Endothelial cell of umbilical vein (primary cell): ENCODE data around the gene PCDH15. TPM values are rescaled to one million over a fixed set of nuclear protein-coding genes. Genes with fewer than 3 reads are reported as not detected.

Experiments used
- BruUV-seq: library from RNA; stranded (reverse); fragments of 400-500 nt; replicated peaks from 2 replicates; lab custom pipeline; 2021; lab: Mats Ljungman, UMichigan
- CTCF ChIA-PET: fragments of 300-600, 350-600 bp; sonication (Branson Sonifier 250); formaldehyde crosslinking; loops from one replicate; lab custom pipeline; 2021; ENCODE audit warnings: antibody characterized with exemption, inconsistent platforms; lab: Charles Lee
- POLR2A ChIA-PET: fragments of 300-600, 350-600 bp; sonication (Branson Sonifier 250); formaldehyde crosslinking; loops from one replicate; lab custom pipeline; 2021; ENCODE audit warnings: antibody characterized with exemption, inconsistent platforms; lab: Charles Lee
- DNase-seq: peaks from one replicate; pipeline ENCODE4 v3.0.0-alpha.2; 2011; ENCODE audit warnings: low read depth, low spot score
- FAIRE-seq: peaks from 2 replicates; lab custom pipeline; 2011; peaks lifted over from hg19 to GRCh38; lab: Jason Lieb, UNC
- H2AFZ ChIP-seq: 2 replicates; pipeline ENCODE4 v1.6.0; 2012; ENCODE audit warnings: low read depth, low read length, control low read depth, inconsistent platforms
- H3K27ac ChIP-seq: 2 replicates; pipeline ENCODE4 v1.5.1; 2011; ENCODE audit warnings: low read depth, mild to moderate bottlenecking, control low read depth, low read length, moderate library complexity; ENCODE audit not compliant: insufficient read depth
- H3K27me3 ChIP-seq, 2 experiments: 2 replicates each; pipeline versions ENCODE4 v1.6.0 to v1.6.1; 2011; ENCODE audit warnings: low read length in 2 of 2, mixed read lengths in 1 of 2; ENCODE audit not compliant: control insufficient read depth in 2 of 2, insufficient read depth in 2 of 2
- H3K36me3 ChIP-seq, 2 experiments: 2 replicates in 1 of 2; 3 replicates in 1 of 2; pipeline ENCODE4 v1.5.1; 2011; ENCODE audit warnings: low read length in 2 of 2, mild to moderate bottlenecking in 1 of 2, moderate library complexity in 1 of 2; ENCODE audit not compliant: control insufficient read depth in 2 of 2, insufficient read depth in 2 of 2; ENCODE audit errors: extremely low read depth in 1 of 2
- H3K4me1 ChIP-seq: 3 replicates; pipeline ENCODE4 v1.5.1; 2011; ENCODE audit warnings: mild to moderate bottlenecking, low read length; ENCODE audit not compliant: control insufficient read depth, insufficient read depth; ENCODE audit errors: extremely low read depth
- H3K4me2 ChIP-seq: 2 replicates; pipeline ENCODE4 v1.6.1; 2011; ENCODE audit warnings: low read length, control low read depth, mixed read lengths; ENCODE audit not compliant: insufficient read depth
- H3K4me3 ChIP-seq, 3 experiments: fragments of 200-600 bp in 1 of 3; sonication (generic), shearing (Covaris generic) in 1 of 3; replicated peaks in 1 of 3; 2 replicates each; pipeline ENCODE4 v1.5.1; 2011 to 2016; ENCODE audit warnings: control low read depth in 3 of 3, low read length in 3 of 3, mild to moderate bottlenecking in 2 of 3, inconsistent platforms in 1 of 3, low read depth in 1 of 3, moderate library complexity in 1 of 3; ENCODE audit not compliant: insufficient read depth in 1 of 3
- H3K79me2 ChIP-seq: 2 replicates; pipeline ENCODE4 v1.6.0; 2012; ENCODE audit warnings: low read length, inconsistent platforms; ENCODE audit not compliant: control insufficient read depth, insufficient read depth
- H3K9ac ChIP-seq: replicated peaks from 2 replicates; pipeline ENCODE3; 2011; ENCODE audit warnings: low read length, control low read depth; ENCODE audit not compliant: insufficient read depth; ENCODE audit errors: extremely low read depth
- H3K9me1 ChIP-seq: replicated peaks from 3 replicates; pipeline ENCODE4 v1.6.0; 2011; ENCODE audit warnings: mild to moderate bottlenecking, low read length; ENCODE audit not compliant: control insufficient read depth, insufficient read depth; ENCODE audit errors: extremely low read depth
- H3K9me3 ChIP-seq: replicated peaks from 2 replicates; pipeline ENCODE4 v1.5.1; 2012; ENCODE audit warnings: low read length, inconsistent platforms; ENCODE audit not compliant: control insufficient read depth, insufficient read depth
- H4K20me1 ChIP-seq: replicated peaks from 2 replicates; pipeline ENCODE3; 2011; ENCODE audit warnings: mild to moderate bottlenecking, low read length; ENCODE audit not compliant: control insufficient read depth, insufficient read depth; ENCODE audit errors: extremely low read depth
- EZH2 ChIP-seq: IDR thresholded peaks from 2 replicates; pipeline ENCODE4 v1.6.1; 2012; ENCODE audit warnings: borderline replicate concordance, low read depth, mild to moderate bottlenecking, moderate library complexity, low read length, inconsistent platforms; ENCODE audit not compliant: severe bottlenecking
- GATA2 ChIP-seq: IDR thresholded peaks from 2 replicates; pipeline ENCODE4 v1.7.0; 2011; ENCODE audit warnings: low read depth, mild to moderate bottlenecking, moderate library complexity, mixed read lengths, low read length; ENCODE audit not compliant: insufficient read length, insufficient read depth
- MAX ChIP-seq: IDR thresholded peaks from 2 replicates; pipeline ENCODE4 v1.6.1; 2011; ENCODE audit not compliant: insufficient read depth, insufficient read length
- dilution Hi-C: fragments of 300-500 bp; cut with MboI; formaldehyde crosslinking; loops from one replicate; pipeline ENCODE4 v1.15.0; 2019; ENCODE audit warnings: low sequenced_read_pairs; ENCODE audit not compliant: extremely low pct_ligation_motif_present
- intact Hi-C: fragments of 100-400 bp; cut with micrococcal nuclease; formaldehyde crosslinking; loops from one replicate; pipeline ENCODE4 v1.10.0; 2022
- polyA plus RNA-seq, 4 experiments: library from polyadenylated mRNA; depleted of rRNA in 3 of 4; stranded (reverse) in 3 of 4; unstranded in 1 of 4; fragments of >200 nt; gene quantifications; 2 replicates each; pipeline versions ENCODE4 v1.2.1 to v1.2.3, GENCODE V29; 2011 to 2012; ENCODE audit warnings: missing spikeins in 1 of 4
- total RNA-seq: library from RNA; stranded (reverse); gene quantifications from 2 replicates; pipeline ENCODE4 v1.2.3, GENCODE V29; 2021
- TF ChIP-seq, protein P1 (sequence below), 2 donors: IDR thresholded peaks; 1 replicate in 1 of 2; 2 replicates in 1 of 2; pipeline ENCODE4 v1.5.1; 2011; ENCODE audit warnings: low read length in 2 of 2, mild to moderate bottlenecking in 2 of 2, moderate library complexity in 2 of 2, control low read depth in 1 of 2, inconsistent platforms in 1 of 2, low read depth in 1 of 2; ENCODE audit not compliant: insufficient read depth in 1 of 2; ENCODE audit errors: extremely low read depth in 1 of 2

Gene PCDH15
- total and polyA plus RNA-seq, 2 donors (not counting 3 experiments of a cell fraction or from before 2014, with no cell fraction given): 0.04 TPM; not detected in 1

DNA sequence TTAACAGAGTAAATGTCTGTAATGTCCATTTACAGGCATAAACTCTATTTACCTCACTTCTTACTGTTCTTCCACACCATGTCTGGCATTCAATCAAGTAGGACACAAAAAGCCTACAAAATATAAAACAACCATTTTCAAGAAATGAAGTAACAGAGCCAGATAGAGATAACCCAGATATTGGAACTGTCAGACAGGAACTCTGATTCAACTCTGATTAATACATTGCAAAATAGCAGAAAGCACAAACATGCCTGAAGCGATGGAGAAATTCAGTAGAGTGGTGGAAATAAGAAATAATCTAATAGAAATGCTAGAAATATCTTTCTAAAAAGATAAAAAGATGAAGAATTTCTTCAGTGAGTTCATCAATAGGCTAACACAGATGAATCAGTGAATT lies 964.4 kb downstream of the PCDH15 start:
- no peak overlapping the region for H3K27ac ChIP-seq
- no peak overlapping the region for H3K4me2 ChIP-seq

More for the DNA sequence above, 964.4 kb downstream of the PCDH15 start:
- Histone ChIP-seq H2AFZ (no peak overlapping the region), H3K27me3 (no peaks in the 10 kb centered on the region), H3K9me3 (no peaks in the 10 kb centered on the region), H3K4me3 (no peak overlapping the region), H3K9ac (no peak overlapping the region), H4K20me1 (no peaks in the 10 kb centered on the region), H3K4me1 (peaks cover 11% of the 10 kb centered on the region), H3K79me2 (no peaks in the 10 kb centered on the region), H3K9me1 (no peaks in the 10 kb centered on the region), H3K36me3 (no peaks in the 10 kb centered on the region)
- FAIRE-seq: no peak
- intact Hi-C loops: loop anchor here (5.0 kb wide), 1 partner anchor 1426 kb away; no protein-coding TSS in a partner anchor
- TF ChIP-seq MAX: no peak
- TF ChIP-seq, protein P1, sequence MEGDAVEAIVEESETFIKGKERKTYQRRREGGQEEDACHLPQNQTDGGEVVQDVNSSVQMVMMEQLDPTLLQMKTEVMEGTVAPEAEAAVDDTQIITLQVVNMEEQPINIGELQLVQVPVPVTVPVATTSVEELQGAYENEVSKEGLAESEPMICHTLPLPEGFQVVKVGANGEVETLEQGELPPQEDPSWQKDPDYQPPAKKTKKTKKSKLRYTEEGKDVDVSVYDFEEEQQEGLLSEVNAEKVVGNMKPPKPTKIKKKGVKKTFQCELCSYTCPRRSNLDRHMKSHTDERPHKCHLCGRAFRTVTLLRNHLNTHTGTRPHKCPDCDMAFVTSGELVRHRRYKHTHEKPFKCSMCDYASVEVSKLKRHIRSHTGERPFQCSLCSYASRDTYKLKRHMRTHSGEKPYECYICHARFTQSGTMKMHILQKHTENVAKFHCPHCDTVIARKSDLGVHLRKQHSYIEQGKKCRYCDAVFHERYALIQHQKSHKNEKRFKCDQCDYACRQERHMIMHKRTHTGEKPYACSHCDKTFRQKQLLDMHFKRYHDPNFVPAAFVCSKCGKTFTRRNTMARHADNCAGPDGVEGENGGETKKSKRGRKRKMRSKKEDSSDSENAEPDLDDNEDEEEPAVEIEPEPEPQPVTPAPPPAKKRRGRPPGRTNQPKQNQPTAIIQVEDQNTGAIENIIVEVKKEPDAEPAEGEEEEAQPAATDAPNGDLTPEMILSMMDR (IDR thresholded peaks at IDR 0.05; ENCODE audit: extremely low read depth in 1 of 2, insufficient read depth in 1 of 2, low read depth in 1 of 2, low read length in 2 of 2): no peak
- TF ChIP-seq EZH2: no peak
- TF ChIP-seq GATA2: no peak
- dilution Hi-C loops: no loop called here
- DNase-seq: no peak
- POLR2A ChIA-PET: no interaction called here
- BruUV-seq: no TSS peak
- CTCF ChIA-PET: interaction anchor here (1.0 to 3.1 kb wide), 4 partner anchors 8 to 1019 kb away, joined by 3 to 9 read pairs (median 6); partner anchors contain the start of gene PCDH15
